ENCODE results near the gene ANKHD1.

DNA sequence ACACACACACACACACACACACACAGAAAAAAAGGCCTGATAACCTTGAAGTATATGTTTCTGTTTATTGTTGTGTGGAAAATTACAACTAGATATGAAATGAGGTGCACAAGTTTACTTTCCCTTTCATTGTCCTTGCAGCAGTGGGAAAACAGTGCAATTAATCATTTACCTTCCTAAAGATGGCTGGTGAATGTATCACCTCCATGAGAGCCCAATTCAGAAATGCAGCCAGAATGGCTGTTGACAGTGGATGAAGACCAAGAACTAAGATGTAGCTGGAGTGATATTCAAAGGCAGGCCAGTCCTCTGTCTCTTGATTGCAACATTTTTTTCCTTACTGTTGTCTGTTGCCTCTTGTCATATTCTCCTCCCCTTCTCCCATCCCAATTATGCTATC is 96.3 kb downstream of the ANKHD1 start:
- TF ChIP-seq CTCF (IDR thresholded peaks at IDR 0.05) (no peak), POLR2A (IDR thresholded peaks at IDR 0.05) (no peak)
